Sigmoid colon (tissue), 4 donors: Measurements from ENCODE around the gene TM4SF18.

Source experiments
- EP300 ChIP-seq, 4 donors: sonication (generic); formaldehyde crosslinking; IDR thresholded peaks; one replicate each; pipeline ENCODE4 v1.6.1; 2017; ENCODE audit warnings: antibody characterized with exemption in 4 of 4
- POLR2A ChIP-seq, 2 donors: fragments of 450-650 bp; IDR thresholded peaks; one replicate each; pipeline ENCODE4 v1.6.1; 2016; ENCODE audit warnings: antibody characterized with exemption in 2 of 2, mild to moderate bottlenecking in 2 of 2, moderate library complexity in 2 of 2
- POLR2AphosphoS5 ChIP-seq, 4 donors: sonication (generic); formaldehyde crosslinking; IDR thresholded peaks; one replicate each; pipeline ENCODE4 v1.6.1; 2017; ENCODE audit warnings: antibody characterized with exemption in 4 of 4
- TF ChIP-seq, protein P1 (sequence below), 4 experiments: fragments of 450-650 bp in 3 of 4; fragments of 200-600 bp in 1 of 4; IDR thresholded peaks; one replicate each; pipeline ENCODE4 v1.5.1; 2016 to 2019; ENCODE audit warnings: antibody characterized with exemption in 4 of 4, mild to moderate bottlenecking in 3 of 4, moderate library complexity in 2 of 4

DNA sequence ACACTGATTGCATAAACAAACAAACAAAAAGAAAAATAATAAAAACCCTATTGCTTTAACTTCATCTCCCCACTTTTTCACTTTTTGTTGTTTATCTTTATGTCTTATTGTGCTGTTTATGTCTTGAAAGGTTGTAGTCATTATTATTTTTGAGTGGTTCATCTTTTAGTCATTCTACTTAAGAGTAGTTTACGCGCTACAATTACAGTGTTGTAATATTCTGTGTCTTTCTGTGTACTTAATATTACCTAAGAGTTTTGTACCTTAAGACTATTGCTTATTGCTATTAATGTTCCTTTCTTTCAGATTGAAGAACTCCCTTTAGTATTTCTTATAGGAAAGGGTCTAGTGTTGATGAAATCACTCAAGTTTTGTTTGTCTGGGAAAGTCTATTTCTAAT is 28.1 kb downstream of the TM4SF18 start:
- no peak for TF ChIP-seq POLR2A (IDR thresholded peaks at IDR 0.05)
- no peak for TF ChIP-seq POLR2AphosphoS5 (IDR thresholded peaks at IDR 0.05)
- TF ChIP-seq, protein P1, sequence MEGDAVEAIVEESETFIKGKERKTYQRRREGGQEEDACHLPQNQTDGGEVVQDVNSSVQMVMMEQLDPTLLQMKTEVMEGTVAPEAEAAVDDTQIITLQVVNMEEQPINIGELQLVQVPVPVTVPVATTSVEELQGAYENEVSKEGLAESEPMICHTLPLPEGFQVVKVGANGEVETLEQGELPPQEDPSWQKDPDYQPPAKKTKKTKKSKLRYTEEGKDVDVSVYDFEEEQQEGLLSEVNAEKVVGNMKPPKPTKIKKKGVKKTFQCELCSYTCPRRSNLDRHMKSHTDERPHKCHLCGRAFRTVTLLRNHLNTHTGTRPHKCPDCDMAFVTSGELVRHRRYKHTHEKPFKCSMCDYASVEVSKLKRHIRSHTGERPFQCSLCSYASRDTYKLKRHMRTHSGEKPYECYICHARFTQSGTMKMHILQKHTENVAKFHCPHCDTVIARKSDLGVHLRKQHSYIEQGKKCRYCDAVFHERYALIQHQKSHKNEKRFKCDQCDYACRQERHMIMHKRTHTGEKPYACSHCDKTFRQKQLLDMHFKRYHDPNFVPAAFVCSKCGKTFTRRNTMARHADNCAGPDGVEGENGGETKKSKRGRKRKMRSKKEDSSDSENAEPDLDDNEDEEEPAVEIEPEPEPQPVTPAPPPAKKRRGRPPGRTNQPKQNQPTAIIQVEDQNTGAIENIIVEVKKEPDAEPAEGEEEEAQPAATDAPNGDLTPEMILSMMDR (IDR thresholded peaks at IDR 0.05), result no peak
- no peak for TF ChIP-seq EP300 (IDR thresholded peaks at IDR 0.05)
